Stimulated activated CD4-positive, alpha-beta T cell treated with anti-CD3 and anti-CD28 coated beads, Interleukin-1b, Interleukin-23, amount 100 ng/mL, for 1 hour (primary cell): Measurements from ENCODE around the gene CD44.
A peak's percentile ranks its signal among the peaks of the same experiment; 100 is the strongest.
"Not testable (repeated sequence)": the region's sequence is repeated elsewhere in the genome, so short reads cannot be mapped to it uniquely, and the experiment has no call there.

Source experiments
- DNase-seq, 2 donors: peaks; one replicate each; pipeline ENCODE4 v3.0.0-alpha.2; 2020; ENCODE audit warnings: low read depth in 2 of 2

CD44 gene

DNA sequence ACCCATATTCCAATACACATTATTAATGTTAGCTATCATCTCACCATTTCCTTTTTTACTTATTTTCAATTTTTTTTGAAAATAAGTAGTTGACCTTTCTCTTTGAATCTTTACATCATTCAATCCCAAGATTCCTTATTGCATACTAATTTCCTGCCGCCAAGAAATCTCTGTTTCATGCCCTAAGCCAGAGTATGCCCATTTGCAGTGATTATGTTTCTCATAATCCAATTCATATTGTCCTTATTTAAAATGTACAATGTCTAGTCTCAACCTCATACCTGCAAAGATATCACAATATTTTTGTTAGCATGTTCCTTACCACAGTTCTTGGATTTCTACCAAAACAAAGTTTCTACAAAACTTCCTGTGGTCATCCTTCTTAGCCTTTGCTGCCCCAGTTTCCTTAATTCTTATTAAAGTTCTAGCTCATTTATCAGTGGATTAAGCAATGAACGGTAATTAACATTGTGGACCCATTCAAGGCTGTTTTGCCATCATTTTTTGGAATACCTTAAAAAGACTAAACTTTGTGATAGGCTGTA, 75.3 kb downstream of the CD44 start:
- DNase-seq, result no peak

DNA sequence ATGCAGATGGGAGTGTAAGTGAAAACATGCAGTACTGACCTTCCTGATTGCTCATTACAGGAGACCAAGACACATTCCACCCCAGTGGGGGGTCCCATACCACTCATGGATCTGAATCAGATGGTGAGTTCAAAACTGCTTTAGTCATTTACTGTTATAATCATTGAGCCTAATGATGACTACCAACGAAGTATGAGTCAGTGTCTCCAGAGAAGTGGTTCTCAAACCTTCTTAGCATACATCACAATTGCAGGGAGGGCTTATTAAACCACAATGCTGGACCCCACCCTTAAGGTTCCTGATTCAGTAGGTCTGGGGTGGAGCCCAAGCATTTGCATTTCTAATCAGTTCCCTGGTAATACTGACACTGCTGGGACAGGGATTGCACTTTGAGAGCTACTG, 75.8 kb downstream of the CD44 start:
- DNase-seq, result no peak

DNA sequence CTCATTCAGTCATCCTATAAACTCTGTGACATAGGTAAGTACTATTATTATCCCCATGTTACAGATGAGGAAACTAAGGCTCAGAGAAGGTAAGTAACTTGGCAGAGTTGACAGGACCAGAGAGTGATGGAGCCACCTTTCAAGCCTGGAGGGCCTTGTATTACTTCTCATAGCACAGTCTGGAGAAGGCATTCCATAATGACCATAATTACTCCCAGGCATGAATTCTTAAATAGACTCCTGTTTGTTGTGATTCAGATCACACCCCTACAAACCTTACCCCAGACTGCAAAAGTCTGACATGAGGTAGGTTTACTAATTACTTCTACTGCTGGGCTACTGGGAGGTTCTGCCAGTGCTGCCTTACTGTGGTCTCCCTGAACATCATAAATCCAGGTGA, 77.0 kb downstream of the CD44 start:
- no peak for DNase-seq

DNA sequence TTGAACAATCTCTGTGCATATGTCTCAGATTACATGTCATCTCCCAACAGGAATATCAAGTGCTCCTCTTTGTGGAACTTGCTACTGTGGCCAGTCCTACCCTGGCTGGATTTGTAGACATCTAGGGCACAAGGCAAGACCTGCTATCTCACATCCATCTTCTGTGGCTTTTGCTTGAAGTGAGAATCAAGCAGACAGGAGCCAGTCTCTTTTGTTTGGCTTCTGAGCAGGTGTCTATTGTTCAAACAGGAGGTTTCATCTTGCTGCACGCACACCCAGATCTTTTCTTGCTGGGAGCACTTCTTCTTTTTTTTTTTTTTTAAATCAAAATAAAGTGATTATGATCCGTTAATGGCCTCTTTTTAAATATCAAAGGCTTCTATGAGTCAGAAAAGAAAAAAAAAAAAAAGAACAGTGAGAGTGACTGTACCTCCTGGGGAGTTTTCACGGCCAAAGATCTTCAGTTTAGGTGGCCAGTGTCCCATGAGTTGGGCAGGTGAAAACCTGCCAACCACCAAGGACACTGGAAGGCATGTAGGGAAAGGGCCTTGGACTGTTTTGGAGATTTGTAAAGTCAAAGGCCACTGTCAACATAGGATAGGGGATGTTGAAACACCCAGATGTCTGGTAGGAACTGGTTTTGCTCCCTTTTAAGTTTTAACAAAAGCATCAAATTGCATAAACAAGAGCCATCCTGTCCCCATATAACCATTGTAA, 78.1 kb downstream of the CD44 start:
- DNase-seq, result peak in 1 of 2 donors; percentile 7

DNA sequence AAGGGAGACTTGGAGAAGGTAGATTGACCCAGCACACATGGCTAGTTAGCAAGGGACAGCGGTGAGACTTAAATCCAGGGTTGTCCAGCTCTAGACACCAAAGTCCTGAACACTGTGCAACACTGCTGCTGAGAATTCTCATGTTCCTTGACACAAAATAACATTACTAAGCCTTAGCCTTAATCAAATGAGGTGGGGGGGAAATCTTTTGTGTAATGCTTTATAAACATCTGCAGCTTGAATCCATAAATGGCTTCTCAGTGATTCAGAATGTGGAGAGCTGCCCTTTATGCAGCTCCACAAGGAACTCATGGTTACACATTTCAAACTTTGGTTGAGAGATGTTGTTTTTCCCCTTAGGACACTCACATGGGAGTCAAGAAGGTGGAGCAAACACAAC, 80.0 kb downstream of the CD44 start:
- DNase-seq, result no peak

DNA sequence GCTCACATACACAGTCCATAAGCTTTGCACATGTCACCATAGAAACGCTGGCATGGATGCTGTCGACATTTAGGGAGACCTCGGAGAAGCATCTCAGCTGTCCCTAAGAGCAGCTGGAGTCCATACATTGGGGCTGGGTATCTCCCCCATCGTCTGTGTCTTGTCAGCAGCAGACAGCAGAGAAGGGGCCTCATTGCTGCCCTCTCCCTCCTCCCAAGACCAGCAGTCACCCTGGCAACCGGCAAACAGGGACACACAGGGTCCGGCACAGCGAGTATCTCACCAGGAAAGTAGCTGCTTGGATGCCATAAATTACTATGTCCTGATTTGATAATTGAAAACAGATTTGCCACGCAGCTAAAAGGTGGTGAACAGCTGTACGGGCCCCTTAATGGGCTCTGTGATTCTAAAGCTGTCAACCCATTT, 84.4 kb downstream of the CD44 start:
- no peak for DNase-seq

DNA sequence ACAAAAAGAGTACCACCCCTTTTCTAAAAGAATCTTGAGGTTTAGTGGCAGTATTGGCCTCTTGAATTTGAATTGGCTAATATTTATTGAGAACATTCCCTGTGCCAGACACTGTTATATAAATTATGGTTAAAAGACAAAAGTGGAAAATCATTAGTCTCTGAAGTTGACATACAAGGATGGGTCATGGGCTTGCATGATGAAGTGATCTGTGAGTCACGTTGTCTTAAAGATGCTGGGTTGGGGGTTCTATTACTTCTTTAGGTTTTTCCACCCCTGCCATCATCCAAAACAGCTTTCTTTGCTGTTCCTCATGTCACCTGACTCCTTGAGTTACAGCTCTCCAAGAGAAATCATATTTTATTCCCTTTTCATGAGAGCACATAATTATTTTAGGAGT, 85.0 kb downstream of the CD44 start:
- DNase-seq, result no peak

DNA sequence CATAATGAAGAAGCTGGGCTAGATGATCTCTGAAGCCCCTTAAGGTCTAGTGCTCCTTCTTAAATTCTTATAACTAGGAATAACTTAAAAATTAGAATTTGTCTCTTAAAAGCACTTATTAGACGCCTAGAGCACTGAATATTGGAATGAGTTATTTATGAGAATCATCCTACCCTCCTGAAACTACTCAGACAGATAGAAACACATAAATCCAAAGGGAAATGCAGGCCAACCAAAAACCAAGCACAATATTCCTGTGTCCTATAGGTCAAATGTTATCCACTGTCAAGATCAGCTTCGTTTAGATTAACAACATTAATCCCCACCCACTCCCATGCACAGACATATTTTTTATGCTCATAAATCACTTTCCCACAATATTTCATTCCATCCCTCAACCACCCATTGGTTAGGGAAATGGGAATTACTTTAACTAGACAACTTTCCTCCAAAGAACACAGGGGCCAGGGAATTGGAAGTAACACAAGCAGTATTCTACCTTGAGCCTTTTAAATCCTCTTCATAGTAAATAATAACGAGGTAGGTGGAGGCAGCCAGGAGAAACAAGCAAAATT, 87.1 kb downstream of the CD44 start:
- DNase-seq, result no peak

DNA sequence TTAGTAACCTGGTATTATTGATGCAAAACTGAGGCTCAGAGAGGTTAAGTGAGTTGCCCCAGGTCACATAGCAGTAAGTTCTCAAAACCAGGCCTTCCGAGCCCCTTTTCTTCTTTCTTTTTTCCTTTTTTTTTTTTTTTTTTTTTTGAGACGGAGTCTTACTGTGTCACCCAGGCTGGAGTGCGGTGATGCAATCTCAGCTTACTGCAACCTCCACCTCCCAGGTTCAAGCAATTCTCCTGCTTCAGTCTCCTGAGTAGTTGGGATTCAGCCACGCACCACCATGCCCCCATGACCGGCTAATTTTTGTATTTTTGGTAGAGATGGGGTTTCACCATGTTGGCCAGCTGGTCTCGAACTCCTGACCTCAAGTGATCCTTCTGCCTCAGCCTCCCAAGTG, 87.8 kb downstream of the CD44 start:
- not testable (repeated sequence) for DNase-seq

DNA sequence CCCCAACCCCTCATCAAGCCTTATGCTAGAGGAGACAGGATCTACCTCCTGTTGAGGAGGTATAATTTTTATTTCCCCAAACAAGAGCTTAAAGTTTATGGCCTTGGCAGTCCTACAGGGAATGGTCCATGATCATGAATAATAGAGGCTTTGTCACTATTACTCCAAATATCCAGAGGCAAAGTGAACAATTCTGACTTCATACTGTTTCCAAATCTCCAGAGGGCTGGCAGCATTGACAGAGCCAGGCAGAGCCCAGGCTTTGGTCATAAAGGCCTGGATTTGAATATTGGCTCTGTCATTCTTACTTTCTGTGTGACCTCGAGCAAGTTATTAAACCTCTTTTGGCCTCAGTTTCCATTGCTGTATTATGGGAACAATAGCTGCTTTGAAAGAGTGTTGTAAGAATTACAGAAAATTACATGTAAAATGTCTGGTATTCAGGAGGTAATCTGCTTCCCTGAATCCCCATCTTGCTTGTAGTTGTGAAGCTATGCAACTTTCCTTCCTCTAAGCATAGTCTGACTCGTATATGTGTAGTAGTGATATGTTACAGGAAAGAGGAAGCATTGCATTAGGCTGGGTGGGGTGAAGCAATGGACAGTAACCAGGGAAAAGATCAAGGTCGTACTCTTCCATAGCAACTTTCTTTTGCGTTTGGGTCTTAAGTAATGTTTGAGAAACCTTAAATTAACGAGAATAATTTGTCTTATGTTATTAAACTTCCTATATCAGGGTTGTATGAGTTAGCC, 88.8 kb downstream of the CD44 start:
- no peak for DNase-seq

DNA sequence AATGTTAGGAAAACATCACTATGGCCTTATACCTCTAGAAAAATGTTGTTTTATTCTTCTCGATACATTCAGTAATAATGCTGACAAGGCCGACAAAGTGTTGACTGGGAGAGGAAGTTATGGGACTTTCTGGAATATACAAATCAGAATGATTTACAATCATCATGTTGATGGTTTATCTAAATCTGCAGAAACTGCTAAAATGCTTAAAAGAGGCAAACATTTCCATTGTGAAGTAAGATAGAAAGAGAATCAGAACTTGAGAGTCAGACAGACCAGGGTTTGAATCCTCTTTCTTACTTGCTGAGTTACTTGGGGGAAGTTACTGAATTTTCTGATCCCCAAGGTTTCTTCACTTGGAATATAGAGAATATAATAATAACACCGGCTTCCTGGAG, 89.4 kb downstream of the CD44 start:
- no peak for DNase-seq

DNA sequence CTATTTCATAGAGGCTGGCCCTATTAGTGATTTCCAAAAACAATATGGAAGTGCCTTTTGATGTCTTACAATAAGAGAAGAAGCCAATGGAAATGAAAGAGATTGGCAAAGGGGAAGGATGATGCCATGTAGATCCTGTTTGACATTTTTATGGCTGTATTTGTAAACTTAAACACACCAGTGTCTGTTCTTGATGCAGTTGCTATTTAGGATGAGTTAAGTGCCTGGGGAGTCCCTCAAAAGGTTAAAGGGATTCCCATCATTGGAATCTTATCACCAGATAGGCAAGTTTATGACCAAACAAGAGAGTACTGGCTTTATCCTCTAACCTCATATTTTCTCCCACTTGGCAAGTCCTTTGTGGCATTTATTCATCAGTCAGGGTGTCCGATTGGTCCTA, 91.4 kb downstream of the CD44 start:
- DNase-seq, result no peak

DNA sequence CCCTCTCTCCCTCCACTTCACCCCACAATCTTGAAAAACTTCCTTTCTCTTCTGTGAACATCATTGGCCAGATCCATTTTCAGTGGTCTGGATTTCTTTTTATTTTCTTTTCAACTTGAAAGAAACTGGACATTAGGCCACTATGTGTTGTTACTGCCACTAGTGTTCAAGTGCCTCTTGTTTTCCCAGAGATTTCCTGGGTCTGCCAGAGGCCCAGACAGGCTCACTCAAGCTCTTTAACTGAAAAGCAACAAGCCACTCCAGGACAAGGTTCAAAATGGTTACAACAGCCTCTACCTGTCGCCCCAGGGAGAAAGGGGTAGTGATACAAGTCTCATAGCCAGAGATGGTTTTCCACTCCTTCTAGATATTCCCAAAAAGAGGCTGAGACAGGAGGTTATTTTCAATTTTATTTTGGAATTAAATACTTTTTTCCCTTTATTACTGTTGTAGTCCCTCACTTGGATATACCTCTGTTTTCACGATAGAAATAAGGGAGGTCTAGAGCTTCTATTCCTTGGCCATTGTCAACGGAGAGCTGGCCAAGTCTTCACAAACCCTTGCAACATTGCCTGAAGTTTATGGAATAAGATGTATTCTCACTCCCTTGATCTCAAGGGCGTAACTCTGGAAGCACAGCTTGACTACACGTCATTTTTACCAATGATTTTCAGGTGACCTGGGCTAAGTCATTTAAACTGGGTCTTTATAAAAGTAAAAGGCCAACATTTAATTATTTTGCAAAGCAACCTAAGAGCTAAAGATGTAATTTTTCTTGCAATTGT, 92.3 kb downstream of the CD44 start:
- no peak for DNase-seq

DNA sequence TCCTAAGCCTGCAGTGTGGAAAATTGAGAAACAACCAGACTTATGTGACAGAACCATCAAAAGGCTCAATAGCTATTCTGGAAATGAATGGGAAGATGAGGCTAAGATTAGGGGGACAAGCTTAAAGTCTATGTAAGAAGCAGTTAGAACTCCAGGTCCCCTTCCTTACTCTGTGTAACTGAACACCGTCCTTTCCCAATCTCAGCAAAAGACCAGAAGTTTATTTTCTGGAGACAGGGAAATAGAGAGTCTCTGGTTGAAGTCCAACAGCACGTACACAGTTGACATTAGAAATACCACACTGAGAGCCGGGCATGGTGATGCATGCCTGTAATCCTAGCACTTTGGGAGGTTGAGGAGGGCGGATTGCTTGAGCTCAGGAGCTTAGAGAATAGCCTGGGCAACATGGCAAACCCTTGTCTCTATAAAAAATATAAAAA, 93.9 kb downstream of the CD44 start:
- no peak for DNase-seq

DNA sequence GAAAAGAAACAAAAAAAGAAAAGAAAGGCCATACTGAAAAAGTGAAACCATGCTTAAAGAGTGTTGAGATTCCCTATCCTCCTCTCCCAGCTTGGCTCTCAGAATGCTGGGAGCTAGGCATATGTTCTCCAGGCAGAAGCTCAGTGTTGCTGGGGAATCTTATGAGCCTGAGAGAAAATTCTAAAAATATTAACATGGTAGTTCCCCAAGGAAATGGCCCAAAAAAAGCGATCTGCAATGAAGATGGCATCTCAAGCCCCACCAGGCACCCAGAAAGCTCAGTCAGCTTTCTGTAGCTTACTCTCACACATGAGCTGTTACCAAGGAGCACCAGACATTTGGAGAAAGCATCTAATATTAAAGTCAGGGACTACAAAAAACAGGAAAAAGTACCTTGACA, 94.5 kb downstream of the CD44 start:
- DNase-seq, result no peak

DNA sequence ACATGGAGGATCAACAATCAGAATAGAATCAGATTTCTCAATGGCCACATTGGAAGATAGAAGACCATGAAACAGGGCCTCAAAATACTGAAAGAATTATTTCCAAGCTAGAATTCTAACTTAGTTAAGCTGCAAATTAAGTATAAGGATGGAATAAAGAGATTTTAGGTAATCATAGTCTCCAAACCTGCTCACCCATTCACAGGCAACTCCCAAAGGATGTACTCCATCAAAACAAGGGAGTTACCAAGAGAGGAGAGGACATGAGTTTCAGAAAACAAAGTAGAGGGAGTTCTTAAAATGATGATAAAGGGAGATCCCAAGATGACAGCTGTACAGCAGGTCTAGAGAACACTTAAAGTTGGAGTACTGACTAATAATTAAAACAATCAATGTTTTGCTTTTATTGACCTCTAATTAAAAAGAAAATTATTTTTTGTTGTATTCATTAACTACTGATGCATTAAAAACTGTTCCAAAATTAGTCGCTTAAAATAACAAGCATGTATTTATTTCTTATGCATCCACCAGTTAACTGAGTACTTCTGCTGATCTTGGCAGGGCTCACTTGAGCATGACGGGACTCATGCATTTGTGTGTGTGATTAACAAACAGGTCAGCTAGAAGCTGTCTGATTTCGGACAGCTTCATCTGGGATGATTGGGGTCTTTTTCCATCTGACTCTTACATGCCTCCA, 95.6 kb downstream of the CD44 start:
- DNase-seq, result no peak

DNA sequence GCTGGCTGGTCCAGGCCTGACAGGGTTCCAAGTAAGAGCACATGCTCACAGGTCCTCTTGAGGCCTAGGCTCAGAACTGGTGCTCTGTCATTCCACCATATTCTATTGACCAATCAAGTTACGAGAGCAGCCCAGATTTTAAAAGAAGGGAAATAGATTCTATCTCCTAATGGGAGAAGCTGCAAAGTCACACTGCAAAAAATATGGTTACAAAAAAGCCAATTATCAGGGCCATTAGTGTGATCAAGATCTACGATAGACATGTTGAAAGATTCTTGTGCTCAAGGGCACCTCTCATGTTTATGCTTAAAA, 96.1 kb downstream of the CD44 start:
- no peak for DNase-seq

DNA sequence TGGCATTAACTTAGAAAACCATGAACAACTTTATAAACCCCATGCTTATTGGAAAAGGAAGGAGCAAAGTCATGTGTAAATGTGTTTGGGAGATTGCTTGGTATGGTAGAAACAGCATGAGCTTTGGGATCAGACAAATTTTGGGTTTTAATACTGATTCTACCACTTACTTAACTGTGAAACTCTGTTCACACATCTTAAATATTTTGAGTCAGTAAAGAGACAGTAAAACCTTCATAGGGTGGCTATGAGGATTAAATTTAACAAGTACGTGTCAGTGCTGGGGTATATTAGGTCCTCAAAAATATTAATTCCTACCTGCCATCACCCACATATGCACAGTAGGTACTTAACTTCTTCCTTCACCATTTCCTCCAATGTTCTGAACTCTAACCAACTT, 96.5 kb downstream of the CD44 start:
- DNase-seq, result no peak

DNA sequence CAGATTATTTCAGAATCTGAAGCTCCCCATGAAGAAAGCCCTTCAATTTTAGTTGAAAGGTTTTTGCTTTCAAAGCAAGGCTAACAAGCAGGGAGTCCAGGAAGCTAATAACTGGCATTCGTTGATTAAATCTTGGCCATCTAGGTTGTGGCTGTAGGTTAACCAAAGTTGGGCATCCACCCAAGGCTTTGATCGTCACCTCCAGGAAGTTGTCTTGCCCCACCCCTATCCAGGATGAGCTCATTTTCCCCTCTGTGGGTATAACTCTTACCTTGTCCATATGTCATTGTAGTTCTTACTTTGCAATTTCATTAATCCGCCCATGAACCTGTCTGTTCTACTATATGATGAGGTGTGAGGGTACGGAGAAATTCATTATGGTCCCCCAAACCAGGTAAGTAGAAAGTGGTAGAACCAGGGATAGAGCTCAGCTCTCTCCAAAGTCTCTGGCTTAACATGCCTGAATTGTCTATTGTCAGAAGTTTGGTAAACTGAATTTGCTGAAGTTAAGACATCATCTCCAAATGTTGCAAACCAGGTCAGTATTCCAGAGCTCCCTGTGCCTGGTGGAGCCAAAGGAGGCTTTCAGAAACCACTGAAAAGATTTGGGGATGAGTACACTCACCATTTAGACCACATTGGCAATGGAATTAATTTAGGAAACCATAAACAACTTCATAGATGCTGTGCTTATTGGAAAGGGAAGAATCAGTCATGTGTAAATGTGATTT, 97.1 kb downstream of the CD44 start:
- DNase-seq, result peak in 1 of 2 donors; percentile 28

DNA sequence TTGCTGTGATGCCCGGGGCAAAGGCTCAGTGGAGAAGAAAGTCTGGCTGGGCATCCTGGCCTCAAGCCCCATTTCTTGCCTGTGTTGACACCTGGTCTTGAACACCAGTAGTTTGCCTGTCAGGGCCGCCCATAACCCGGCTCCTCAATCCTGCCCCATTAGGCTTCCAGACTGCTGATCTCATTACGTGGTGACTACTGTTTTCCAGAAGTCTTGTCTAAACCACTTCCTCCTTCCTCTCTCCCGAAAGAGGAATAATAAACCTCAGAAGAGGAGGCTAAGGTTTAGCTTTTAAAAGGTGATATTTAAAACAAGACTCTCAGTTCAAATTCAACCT, 97.7 kb downstream of the CD44 start:
- DNase-seq, result no peak

DNA sequence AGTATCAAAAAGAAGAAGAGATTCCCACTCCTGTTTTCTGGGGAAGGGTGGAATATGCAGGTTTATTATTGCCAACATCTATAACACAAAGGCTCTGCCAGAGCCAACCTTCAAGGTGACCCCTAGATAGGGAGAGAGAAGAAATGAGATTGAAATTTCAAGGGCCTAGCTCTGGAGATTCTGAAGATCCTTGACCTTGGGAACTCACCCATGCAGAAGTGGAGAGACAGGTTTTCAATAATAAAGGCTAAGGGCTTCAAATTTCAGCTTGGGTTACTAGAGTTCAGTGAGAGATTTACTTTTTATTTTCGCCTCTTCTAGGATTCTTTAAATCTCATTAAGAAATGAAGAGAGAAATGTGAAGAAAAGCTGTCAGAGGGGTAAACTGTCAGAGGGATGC, 98.4 kb downstream of the CD44 start:
- DNase-seq, result no peak
